ENCODE results near the gene ZNF45. TPM values are rescaled to one million over a fixed set of nuclear protein-coding genes. Genes with fewer than 3 reads are reported as not detected.

ZNF45 gene
- total RNA-seq, 4 donors from 2014 or later = 17.4 to 19.7 (median 18.3) TPM

GRCh38 chr19:43976732-43977131 lies 41.6 kb upstream of the ZNF45 start:
- 90% methylated on average over 1 of the region's 1 CpG for WGBS, 2 donors
- DNase-seq = no peak
- H3K4me3 ChIP-seq (replicated peaks in 1 of 3) = no peak overlapping the region
- no peaks in the 10 kb centered on the region for H3K36me3 ChIP-seq
- intact Hi-C loops (cut with DNase I) = loop anchor here (10.0 kb wide), 1 partner anchor 122 kb away; no protein-coding TSS in a partner anchor
- H3K9me3 ChIP-seq = no peaks in the 10 kb centered on the region
- H3K27ac ChIP-seq = no peak overlapping the region
- H3K27me3 ChIP-seq = no peaks in the 10 kb centered on the region
- H3K4me1 ChIP-seq = no peaks in the 10 kb centered on the region
- TF ChIP-seq, protein P1, sequence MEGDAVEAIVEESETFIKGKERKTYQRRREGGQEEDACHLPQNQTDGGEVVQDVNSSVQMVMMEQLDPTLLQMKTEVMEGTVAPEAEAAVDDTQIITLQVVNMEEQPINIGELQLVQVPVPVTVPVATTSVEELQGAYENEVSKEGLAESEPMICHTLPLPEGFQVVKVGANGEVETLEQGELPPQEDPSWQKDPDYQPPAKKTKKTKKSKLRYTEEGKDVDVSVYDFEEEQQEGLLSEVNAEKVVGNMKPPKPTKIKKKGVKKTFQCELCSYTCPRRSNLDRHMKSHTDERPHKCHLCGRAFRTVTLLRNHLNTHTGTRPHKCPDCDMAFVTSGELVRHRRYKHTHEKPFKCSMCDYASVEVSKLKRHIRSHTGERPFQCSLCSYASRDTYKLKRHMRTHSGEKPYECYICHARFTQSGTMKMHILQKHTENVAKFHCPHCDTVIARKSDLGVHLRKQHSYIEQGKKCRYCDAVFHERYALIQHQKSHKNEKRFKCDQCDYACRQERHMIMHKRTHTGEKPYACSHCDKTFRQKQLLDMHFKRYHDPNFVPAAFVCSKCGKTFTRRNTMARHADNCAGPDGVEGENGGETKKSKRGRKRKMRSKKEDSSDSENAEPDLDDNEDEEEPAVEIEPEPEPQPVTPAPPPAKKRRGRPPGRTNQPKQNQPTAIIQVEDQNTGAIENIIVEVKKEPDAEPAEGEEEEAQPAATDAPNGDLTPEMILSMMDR (IDR thresholded peaks at IDR 0.05) = no peak
- no peak for TF ChIP-seq POLR2A (IDR thresholded peaks at IDR 0.05)

GRCh38 chr19:43966079-43966694 lies 31.1 kb upstream of the ZNF45 start:
- peaks cover 20% of the 10 kb centered on the region for H3K9me3 ChIP-seq
- H3K27ac ChIP-seq = no peak overlapping the region
- TF ChIP-seq POLR2A (IDR thresholded peaks at IDR 0.05) = no peak
- TF ChIP-seq, protein P1 (IDR thresholded peaks at IDR 0.05) = no peak
- intact Hi-C loops (cut with DNase I) = loop anchor here (10.0 kb wide), 3 partner anchors 61 to 519 kb away; partner anchors contain the start of gene ZNF233
- H3K4me1 ChIP-seq = no peaks in the 10 kb centered on the region
- DNase-seq = no peak
- H3K36me3 ChIP-seq = peaks cover 43 to 44% of the 10 kb centered on the region in 2 donors
- H3K4me3 ChIP-seq (replicated peaks in 1 of 3) = no peak overlapping the region
- H3K27me3 ChIP-seq = no peaks in the 10 kb centered on the region
- 97 to 100% methylated on average over 3 of the region's 3 CpGs for WGBS, 2 donors

DNA sequence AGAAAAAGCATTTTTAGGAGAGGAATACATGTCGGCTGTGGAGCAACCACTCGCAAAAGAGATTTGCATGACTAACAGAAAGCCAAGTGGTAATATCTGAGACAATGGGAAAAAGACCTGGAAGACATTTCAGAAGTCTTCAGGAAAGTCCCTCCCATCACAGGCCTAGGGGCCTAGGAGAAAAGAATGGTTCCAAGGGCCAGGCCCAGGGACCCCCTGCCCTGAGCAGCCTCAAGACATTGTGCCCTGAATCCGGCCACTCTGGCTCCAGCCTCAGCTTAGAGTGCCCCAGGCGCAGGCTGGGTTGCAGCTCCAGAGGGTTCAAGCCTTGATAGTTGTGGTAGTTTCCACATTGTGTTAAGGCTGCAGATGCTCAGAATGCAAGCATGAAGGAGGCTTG lies 25.3 kb upstream of the ZNF45 start:
- no peak for DNase-seq
- intact Hi-C loops (cut with DNase I) = loop anchor here (10.0 kb wide), 3 partner anchors 56 to 524 kb away; partner anchors contain the start of gene ZNF233
- no peak overlapping the region for H3K27ac ChIP-seq
- TF ChIP-seq POLR2A (IDR thresholded peaks at IDR 0.05) = no peak
- TF ChIP-seq, protein P1 (IDR thresholded peaks at IDR 0.05) = no peak
- 52 to 66% methylated on average over 3 to 4 of the region's 4 CpGs for WGBS, 2 donors
- no peak overlapping the region for H3K4me3 ChIP-seq (replicated peaks in 1 of 3)
- no peaks in the 10 kb centered on the region for H3K27me3 ChIP-seq
- no peaks in the 10 kb centered on the region for H3K4me1 ChIP-seq
- H3K9me3 ChIP-seq = peaks cover 16% of the 10 kb centered on the region
- peaks cover 19 to 20% of the 10 kb centered on the region in 2 donors for H3K36me3 ChIP-seq

DNA sequence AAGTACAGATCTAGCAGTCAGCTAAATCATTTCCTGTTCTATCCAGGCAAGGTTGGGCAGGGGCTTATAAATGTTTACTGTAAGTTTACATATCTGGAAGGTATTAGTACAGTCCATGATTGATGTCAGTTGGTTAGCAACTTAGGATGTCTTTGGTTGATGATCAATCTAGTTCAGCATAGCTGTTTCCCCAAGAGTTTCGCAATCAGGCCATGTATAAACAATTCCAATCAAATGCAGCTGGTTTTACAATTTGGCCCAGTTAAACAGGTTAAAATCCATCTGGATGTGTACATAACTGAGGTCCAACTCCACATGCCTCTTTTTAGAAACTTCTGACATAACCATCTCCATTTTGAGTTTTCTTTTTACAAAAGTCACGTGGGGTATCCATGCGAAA lies 22.8 kb upstream of the ZNF45 start:
- Histone ChIP-seq H3K9me3 (peaks cover 6% of the 10 kb centered on the region), H3K4me3 (replicated peaks in 1 of 3) (no peak overlapping the region), H3K36me3 (peaks cover 5 to 6% of the 10 kb centered on the region in 2 donors), H3K4me1 (no peaks in the 10 kb centered on the region), H3K27ac (no peak overlapping the region), H3K27me3 (no peaks in the 10 kb centered on the region)
- no peak for DNase-seq
- WGBS, 2 donors = 95 to 99% methylated on average over 3 of the region's 3 CpGs
- no peak for TF ChIP-seq POLR2A (IDR thresholded peaks at IDR 0.05)
- TF ChIP-seq, protein P1 (IDR thresholded peaks at IDR 0.05) = no peak
- intact Hi-C loops (cut with DNase I) = no loop called here

DNA sequence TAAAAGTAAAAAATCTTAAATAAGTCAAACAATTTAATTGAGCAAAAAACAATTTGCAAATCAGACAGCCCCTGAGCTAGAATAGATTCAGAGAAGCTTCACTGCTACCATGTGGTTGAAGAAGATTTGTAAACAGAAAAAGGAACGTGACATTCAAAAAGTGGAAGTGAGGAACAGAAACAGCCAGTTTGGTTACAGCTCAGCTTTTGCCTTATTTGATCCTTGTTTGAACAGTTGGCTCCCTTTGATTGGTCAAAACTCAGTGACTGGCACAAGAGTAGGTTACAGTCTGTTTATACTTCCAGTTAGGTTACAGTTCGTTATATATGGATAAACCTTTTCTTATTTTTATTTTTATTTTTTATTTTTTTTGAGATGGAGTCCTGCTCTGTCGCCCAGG lies 21.7 kb upstream of the ZNF45 start:
- 92% methylated on average over 3 of the region's 3 CpGs for WGBS, 2 donors
- intact Hi-C loops (cut with DNase I) = no loop called here
- no peaks in the 10 kb centered on the region for H3K27me3 ChIP-seq
- peaks cover 4% of the 10 kb centered on the region for H3K9me3 ChIP-seq
- no peak overlapping the region for H3K4me3 ChIP-seq (replicated peaks in 1 of 3)
- TF ChIP-seq POLR2A (IDR thresholded peaks at IDR 0.05) = no peak
- TF ChIP-seq, protein P1 (IDR thresholded peaks at IDR 0.05) = no peak
- no peak overlapping the region for H3K27ac ChIP-seq
- no peaks in the 10 kb centered on the region for H3K4me1 ChIP-seq
- no peak for DNase-seq
- peaks cover 4 to 6% of the 10 kb centered on the region in 2 donors for H3K36me3 ChIP-seq
